Fibroblast of pulmonary artery (primary cell): ENCODE data around the gene TPO.

Experiments
- DNase-seq: peaks from one replicate; pipeline ENCODE4 v3.0.0-alpha.2; 2010; ENCODE audit warnings: low read depth
- H3K4me3 ChIP-seq: replicated peaks from 2 replicates; pipeline ENCODE4 v1.5.1; 2011; ENCODE audit warnings: low read depth, mild to moderate bottlenecking, control low read depth, low read length, moderate library complexity
- TF ChIP-seq, protein P1 (sequence below): IDR thresholded peaks from 2 replicates; pipeline ENCODE4 v1.5.1; 2011; ENCODE audit warnings: mild to moderate bottlenecking, control low read depth, low read length, inconsistent platforms; ENCODE audit errors: missing control alignments

TPO gene

DNA sequence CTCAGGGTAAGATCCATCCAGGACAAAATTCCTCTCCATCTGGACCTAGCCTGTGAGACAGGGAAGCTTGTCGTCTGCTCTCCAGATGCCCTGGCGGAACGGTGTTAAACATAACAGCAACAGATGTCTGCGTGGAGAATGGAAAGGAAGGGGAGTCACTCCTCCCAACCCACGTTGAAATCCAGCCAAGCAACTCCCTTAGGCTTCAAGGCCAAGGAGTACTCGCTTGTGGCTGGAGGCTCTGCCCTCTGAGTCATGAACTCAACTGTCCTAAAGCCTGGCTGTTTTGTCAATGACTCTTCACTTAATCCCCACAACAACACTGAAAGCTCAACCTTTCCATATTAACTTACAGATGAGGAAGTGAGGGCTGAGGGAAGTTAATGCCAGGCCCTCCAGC is 42.2 kb downstream of the TPO start:
- no peak overlapping the region for H3K4me3 ChIP-seq
- TF ChIP-seq, protein P1, sequence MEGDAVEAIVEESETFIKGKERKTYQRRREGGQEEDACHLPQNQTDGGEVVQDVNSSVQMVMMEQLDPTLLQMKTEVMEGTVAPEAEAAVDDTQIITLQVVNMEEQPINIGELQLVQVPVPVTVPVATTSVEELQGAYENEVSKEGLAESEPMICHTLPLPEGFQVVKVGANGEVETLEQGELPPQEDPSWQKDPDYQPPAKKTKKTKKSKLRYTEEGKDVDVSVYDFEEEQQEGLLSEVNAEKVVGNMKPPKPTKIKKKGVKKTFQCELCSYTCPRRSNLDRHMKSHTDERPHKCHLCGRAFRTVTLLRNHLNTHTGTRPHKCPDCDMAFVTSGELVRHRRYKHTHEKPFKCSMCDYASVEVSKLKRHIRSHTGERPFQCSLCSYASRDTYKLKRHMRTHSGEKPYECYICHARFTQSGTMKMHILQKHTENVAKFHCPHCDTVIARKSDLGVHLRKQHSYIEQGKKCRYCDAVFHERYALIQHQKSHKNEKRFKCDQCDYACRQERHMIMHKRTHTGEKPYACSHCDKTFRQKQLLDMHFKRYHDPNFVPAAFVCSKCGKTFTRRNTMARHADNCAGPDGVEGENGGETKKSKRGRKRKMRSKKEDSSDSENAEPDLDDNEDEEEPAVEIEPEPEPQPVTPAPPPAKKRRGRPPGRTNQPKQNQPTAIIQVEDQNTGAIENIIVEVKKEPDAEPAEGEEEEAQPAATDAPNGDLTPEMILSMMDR, result no peak
- no peak for DNase-seq

DNA sequence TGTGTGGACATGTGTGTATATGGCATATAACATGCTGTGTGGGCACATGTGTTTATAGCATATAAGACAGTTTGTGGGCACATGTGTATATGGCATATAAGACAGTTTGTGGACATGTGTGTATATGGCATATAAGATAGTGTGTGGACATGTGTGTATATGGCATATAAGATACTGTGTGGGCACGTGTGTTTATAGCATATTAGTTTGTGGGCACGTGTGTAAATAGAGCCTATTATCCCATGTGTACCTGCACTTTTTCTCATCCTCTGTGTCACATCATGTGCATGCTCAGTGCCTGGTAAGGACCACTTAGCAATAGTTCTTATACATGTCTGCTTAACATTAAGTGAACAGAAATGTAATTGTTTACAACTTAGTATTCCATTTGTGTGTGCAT is 45.2 kb downstream of the TPO start:
- DNase-seq, result no peak
- TF ChIP-seq, protein P1, result no peak

DNA sequence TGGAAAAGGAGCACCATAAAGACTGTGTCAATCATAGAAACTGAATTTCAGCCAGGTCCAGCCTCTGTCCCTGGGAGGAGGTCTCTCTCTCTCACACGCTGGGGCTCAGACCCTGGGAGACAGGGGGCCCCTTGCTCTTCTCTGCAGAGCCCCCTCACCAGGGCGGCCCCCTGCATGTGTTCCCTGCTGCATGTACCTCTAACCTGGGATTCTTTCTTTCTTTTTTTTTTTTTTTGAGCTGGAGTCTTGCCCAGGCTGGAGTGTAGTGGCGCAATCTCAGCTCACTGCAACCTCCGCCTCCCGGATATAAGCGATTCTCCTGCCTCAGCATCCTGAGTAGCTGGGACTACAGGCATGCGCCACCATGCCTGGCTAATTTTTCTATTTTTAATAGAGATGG is 46.5 kb downstream of the TPO start:
- TF ChIP-seq, protein P1, result no peak
- DNase-seq, result no peak
- H3K4me3 ChIP-seq, result no peak overlapping the region

More for the DNA sequence above, 45.2 kb downstream of the TPO start:
- H3K4me3 ChIP-seq, result no peak overlapping the region

DNA sequence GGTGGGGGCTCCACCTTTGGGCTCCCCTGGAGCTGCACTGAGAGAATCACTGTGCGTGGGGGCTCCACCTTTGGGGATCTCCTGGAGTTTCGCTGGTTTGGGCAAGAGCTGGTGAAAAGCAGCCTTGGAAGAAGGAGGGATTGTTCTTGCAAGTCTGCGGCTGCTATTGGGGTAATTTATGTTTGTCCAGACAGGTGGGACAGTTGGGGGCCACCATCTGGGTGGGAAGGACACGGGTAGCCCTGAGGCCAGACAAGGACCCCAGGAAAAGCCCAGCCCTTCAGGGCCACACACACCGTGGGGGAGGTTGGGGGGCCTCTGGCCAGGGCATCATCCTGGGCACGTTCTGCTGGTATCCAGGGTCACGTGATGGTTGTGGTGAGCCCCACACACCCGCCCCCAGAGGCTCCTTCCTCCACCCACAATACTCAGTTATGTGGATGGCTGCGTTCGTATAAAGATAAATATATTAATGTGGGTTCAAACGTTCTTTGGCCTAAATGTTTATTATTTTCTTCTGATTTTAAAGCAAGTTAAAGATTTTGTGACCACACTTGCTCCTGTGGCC is 47.7 kb downstream of the TPO start:
- TF ChIP-seq, protein P1, result no peak
- no peak for DNase-seq
- no peak overlapping the region for H3K4me3 ChIP-seq

DNA sequence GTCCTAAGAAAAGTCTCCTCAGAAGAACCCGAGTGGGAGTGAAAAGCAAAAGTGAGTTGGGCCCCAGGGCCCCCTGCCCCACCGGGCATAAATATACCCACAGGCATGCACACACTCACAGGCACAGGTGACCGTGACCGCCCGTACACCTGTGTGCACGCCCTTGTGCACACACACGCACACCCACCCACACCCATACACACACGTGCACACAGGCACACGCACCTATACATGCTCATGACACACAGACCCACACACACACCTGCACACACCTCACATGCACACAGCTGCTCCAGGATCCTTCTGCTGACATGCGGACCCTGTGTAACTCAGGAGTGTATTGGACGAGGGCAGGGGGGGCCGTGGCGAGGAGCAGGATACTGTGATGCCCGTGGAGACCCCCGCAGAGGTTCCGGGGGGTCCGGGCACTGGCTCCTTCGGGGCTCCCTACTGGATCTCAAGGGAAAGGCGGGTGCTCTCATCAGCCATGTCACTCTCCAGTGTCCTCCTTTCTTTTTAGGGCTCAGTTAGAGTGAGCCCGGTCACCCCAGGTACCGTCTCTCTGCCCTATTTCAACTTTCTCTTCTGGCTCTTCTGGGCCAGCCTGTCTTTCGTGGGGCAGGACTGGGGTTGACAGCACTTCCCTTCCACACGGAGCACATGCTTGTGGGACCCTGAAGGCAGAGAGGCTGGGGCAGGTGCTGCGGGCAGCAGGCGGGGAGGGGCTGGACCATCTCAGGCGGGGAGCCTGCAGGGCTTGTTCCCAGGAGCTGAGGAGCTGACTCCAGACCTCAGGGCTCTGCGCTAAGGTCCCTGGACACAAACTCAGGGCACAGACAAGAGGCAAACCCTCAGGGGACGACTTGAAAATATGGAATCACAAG is 48.5 kb downstream of the TPO start:
- TF ChIP-seq, protein P1, result no peak
- no peak overlapping the region for H3K4me3 ChIP-seq
- DNase-seq, result no peak

DNA sequence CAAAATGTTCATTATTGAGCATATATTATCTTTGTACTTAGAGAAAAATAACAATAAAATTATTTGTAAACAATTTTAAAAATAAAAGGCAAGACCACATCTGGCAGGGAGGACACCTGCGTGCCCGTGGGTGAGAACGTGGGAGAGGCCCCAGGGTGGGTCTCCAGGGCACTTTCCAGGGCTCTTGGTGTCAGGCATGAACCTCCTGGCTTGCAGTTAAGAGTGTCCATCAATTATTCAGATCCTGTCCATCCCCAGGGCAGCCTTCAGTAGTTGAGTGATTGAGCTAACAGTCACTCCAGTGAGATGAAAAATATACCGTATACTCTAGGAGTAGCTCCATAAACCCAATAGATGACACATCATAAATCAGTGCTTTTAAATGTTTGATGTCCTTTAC is 49.7 kb downstream of the TPO start:
- H3K4me3 ChIP-seq, result no peak overlapping the region
- DNase-seq, result no peak
- TF ChIP-seq, protein P1, result no peak
